ENCODE data around the gene POMZP3.
"Not testable (repeated sequence)": the region's sequence is repeated elsewhere in the genome, so short reads cannot be mapped to it uniquely, and the experiment has no call there.

- TF ChIP-seq, protein P1, sequence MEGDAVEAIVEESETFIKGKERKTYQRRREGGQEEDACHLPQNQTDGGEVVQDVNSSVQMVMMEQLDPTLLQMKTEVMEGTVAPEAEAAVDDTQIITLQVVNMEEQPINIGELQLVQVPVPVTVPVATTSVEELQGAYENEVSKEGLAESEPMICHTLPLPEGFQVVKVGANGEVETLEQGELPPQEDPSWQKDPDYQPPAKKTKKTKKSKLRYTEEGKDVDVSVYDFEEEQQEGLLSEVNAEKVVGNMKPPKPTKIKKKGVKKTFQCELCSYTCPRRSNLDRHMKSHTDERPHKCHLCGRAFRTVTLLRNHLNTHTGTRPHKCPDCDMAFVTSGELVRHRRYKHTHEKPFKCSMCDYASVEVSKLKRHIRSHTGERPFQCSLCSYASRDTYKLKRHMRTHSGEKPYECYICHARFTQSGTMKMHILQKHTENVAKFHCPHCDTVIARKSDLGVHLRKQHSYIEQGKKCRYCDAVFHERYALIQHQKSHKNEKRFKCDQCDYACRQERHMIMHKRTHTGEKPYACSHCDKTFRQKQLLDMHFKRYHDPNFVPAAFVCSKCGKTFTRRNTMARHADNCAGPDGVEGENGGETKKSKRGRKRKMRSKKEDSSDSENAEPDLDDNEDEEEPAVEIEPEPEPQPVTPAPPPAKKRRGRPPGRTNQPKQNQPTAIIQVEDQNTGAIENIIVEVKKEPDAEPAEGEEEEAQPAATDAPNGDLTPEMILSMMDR (IDR thresholded peaks at IDR 0.05; ENCODE audit: insufficient read depth, low read length, poor library complexity, severe bottlenecking): not testable (repeated sequence)
- TF ChIP-seq EZH2phosphoT487 (conservative IDR thresholded peaks at IDR 0.05; ENCODE audit: low read length): not testable (repeated sequence)
These were observed 48.7 kb upstream of the POMZP3 start for GRCh38 chr7:76675783-76676182.

Data from SU-DHL-6 (cell line).